ENCODE data around the gene GIPR. TPM values are rescaled to one million over a fixed set of nuclear protein-coding genes. Genes with fewer than 3 reads are reported as not detected.
"Not testable (repeated sequence)": the region's sequence is repeated elsewhere in the genome, so short reads cannot be mapped to it uniquely, and the experiment has no call there.

GIPR gene, protein sequence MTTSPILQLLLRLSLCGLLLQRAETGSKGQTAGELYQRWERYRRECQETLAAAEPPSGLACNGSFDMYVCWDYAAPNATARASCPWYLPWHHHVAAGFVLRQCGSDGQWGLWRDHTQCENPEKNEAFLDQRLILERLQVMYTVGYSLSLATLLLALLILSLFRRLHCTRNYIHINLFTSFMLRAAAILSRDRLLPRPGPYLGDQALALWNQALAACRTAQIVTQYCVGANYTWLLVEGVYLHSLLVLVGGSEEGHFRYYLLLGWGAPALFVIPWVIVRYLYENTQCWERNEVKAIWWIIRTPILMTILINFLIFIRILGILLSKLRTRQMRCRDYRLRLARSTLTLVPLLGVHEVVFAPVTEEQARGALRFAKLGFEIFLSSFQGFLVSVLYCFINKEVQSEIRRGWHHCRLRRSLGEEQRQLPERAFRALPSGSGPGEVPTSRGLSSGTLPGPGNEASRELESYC
- 0.76 TPM in 1 of 2 replicates, not detected in the other for total RNA-seq

- DNase-seq (ENCODE audit: extremely low read depth, low read depth, low spot score) = no peak
Measured at GRCh38 chr19:45667620-45668341, at the start of gene GIPR. GIPR (plus strand) TSS chr19:45668221; CDS start chr19:45669521, 1,300 bp downstream.

- DNase-seq (ENCODE audit: extremely low read depth, low read depth, low spot score) = no peak
Measured at GRCh38 chr19:45621389-45621788, 46.6 kb upstream of the GIPR start.

- no peak for DNase-seq (ENCODE audit: extremely low read depth, low read depth, low spot score)
Measured at GRCh38 chr19:45621976-45622503, 46.0 kb upstream of the GIPR start.

GRCh38 chr19:45623984-45624383 lies 44.0 kb upstream of the GIPR start:
- DNase-seq (ENCODE audit: extremely low read depth, low read depth, low spot score) = no peak

DNA sequence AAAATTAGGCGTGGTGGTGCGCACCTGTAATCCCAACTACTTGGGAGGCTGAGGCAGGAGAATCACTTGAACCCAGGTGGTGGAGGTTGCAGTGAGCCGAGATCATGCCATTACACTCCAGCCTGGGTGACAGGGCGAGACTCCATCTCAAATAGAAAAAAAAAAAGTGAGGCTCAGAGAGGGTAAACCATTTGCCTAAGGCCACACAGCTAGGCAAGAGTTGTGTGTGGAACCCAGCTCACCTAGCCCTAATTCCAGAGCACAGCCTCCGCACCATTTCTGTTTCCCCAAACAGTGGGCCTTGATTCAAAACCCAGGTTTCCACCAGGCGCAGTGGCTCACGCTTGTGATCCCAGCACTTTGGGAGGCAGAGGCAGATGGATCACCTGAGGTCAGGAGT lies 39.8 kb upstream of the GIPR start:
- DNase-seq (ENCODE audit: extremely low read depth, low read depth, low spot score) = not testable (repeated sequence)

GRCh38 chr19:45629704-45630103 lies 38.3 kb upstream of the GIPR start:
- no peak for DNase-seq (ENCODE audit: extremely low read depth, low read depth, low spot score)

- no peak for DNase-seq (ENCODE audit: extremely low read depth, low read depth, low spot score)
Measured at GRCh38 chr19:45630463-45630862, 37.6 kb upstream of the GIPR start.

- DNase-seq (ENCODE audit: extremely low read depth, low read depth, low spot score) = no peak
Measured at GRCh38 chr19:45632468-45633196, 35.4 kb upstream of the GIPR start.

DNA sequence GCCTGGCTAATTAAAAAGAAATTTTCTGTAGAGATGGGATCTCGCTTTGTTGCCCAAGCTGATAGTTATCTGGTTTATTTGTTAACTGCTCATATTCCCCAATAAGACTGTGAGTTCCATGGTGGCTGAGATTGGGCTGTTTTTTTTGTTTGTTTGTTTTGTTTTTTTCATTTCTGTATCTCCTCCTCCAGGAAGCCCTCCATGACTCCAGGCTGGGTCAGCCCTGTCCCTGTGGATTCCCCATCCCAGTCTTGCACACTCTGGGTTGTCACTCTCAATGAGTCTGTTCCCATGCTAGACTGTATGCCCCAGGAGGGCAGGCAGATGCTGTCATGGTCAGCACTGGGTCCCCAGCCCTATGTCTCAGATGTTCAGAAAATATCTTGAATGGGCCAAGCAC lies 31.7 kb upstream of the GIPR start:
- DNase-seq (ENCODE audit: extremely low read depth, low read depth, low spot score) = no peak

GRCh38 chr19:45636902-45637301 lies 31.1 kb upstream of the GIPR start:
- no peak for DNase-seq (ENCODE audit: extremely low read depth, low read depth, low spot score)

GRCh38 chr19:45637890-45638667 lies 29.9 kb upstream of the GIPR start:
- DNase-seq (ENCODE audit: extremely low read depth, low read depth, low spot score) = no peak

DNA sequence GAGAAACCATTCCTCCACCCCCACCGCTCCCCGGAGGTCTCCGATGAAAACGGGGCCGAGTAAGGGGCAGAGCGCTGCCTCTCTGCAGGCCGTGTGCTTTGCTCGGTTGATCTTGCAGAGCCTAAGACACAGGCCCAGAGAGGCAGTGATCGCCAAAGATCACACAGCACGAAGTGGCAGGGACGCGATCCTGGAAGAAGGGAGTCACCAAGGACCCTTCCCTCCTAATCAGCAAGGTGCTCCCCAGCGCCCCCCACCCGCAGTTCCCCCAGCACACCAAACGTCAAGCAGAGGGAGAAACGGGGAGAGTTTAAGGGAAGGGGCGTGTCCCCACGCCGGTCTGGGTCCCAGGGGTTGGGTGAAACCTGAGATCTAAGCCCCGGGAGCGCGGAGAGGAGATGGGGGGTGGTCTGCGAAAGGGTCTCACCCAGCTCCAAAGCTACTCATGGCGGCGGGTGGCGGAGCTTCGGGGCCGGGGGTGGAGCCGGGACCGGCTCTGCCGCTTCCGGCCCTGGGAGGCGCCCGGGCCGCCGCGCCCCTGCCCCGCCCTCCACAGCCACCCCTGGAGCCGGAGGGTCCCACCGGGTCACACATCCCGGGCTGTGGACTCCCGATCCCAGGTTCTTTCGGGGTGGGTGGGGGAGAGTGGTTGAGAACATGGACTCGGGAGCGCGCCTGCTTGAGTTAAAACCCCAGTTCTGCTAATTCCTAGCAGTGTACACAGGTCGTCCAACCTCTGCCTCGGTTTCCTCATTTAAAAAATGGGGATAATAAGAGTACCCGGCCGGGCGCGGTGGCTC lies 28.9 kb upstream of the GIPR start, which contains the start of gene EML2:
EML2 (minus strand) TSS at position 468 of the 800 bp plus-strand sequence; CDS start at position 447, 21 bp downstream.
- no peak for DNase-seq (ENCODE audit: extremely low read depth, low read depth, low spot score)

DNA sequence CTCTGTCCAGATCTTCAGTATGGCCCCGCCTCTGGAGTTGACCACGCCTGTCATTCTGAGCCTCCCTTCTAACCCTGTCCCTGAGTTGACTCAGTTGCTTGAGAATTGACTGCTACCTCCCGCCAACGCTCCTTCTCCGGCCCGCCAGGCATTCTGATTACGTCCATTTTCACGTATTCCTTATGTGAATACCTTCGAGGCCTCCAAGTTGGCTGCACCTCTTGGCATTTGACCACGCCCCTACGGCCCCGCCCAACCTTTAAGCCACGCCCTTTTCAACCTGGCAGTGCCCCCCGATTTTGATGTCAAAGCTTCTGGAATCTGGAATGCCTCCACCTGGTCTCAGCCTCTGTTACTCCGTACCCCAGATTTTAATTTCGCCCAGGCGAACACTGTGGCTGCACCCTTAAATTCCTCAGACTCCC lies 27.2 kb upstream of the GIPR start:
- DNase-seq (ENCODE audit: extremely low read depth, low read depth, low spot score) = no peak

DNA sequence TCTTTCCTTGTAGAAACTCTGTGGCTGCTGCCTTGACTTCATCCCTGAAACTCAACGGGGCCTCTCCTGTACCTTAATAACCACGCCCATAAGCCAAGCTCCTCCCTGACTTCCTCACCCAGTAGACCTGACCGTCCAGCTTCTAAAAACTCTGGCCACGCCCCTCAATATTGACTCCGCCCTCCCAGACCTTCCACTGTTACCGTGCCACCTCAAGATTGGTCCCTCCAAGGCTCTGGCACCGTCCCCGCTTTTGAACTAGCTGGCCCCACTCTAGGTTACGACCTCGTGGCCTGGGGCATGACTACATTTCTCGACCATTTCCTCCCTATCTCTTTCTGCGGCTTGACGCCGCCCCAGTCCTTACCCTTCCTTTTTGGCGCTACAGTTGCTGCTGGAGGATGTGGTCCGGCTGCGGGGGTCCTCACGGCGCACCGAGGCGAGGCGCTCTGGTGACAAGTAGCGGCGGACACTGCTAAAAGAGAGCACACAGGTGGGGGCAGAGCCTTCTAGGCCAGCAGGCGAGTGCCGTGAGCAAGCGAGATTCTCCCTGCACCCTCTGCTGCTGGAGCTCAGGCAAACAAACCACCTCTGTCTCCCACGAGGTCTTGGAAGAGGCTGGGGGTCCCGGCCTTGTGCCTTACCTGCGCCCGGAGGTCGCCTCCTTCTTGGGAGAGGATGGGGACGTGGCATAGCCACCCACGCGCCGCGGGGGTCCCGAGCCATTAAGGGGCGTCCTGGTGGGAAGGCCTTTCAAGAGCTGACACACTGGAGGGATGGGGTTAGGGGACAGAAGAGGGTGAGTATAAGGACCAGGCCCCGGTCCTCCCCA lies 26.5 kb upstream of the GIPR start:
- DNase-seq (ENCODE audit: extremely low read depth, low read depth, low spot score) = no peak

DNA sequence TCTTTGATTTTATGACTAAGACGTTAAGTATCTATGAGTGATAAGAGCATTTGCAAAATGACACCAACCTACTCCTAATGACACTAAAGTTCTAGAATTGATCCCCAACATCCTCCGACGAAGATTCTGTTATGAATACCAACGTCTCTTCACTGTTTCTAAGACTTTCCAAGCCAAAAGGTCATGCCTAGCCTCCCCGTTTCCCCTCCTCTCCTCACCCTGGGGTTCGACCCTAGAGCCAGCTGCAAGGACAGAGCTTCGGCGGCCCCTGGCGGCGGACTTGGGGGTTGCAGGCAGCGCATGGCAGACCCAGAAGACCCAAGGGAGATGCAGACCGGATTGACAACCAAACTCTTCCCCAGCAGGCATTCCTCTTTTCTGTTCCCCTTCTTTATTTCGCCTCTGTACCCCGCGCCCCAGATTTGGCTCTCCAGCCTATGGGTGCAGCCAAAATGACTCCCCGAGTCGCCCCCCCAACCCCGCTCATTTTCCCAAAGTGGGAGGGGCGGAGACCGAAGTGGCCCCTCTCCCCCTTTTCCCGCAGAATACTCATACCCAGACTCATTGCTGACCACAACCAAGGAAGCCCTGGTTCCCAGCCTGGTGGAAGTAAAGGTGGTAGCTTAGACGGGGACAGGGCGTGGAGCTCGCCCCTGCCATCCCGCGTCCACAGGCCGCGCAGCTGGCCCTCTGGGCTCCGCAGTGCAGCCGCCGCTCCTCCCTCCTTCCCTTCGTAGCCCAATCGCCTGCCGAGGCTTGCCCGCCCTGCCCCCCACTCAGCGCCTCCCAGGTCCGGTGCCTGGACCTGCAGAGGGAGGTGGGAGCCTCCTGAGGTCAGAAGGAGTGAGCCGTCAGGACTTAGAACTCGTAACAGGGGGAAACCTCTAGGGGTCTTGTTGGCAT lies 24.7 kb upstream of the GIPR start:
- no peak for DNase-seq (ENCODE audit: extremely low read depth, low read depth, low spot score)

DNA sequence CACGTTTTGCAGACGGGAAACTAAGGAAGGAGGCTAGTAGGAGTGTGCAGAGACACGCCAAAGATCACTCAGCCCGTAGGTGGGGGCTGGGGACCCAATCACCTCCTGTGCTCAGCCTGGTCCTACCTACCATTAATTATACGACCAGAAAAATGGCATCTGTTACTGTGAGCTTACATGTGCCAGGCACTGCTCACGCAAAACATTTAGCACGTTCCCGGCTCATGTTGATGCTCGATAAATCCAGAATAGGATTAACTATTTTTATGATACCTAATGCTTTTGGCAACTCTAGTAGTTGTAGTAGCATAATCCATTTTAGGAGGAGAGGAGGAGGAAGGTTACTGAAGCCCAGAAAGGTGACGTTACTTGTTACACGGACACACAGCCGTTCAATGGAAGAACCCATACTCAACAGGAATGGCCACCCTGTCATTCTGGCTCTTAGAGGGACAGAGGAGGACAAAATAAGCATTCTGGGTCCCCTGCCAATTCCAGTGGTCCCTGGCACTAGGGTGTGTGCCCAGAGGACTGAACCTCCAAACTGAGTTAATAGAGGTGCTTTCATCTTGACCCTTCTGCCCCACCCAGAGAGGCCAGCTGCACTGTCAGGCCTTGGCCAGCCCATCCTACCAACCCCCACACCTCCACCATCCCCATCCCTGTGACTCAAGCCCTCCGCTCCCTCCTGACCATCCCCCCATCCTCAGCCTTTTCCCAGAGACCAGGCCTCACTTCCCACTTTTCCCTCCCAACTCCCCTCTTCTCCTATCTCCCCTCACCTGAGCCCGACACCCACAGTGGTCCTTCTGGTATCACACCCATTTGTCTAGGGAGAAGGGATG lies 23.9 kb upstream of the GIPR start:
- no peak for DNase-seq (ENCODE audit: extremely low read depth, low read depth, low spot score)
